Hepatic stellate cell (primary cell): Measurements from ENCODE around the gene MYL11.

Experiments used
- DNase-seq: peaks from one replicate; pipeline ENCODE4 v3.0.0; 2011; ENCODE audit warnings: low spot score

Gene MYL11

DNA sequence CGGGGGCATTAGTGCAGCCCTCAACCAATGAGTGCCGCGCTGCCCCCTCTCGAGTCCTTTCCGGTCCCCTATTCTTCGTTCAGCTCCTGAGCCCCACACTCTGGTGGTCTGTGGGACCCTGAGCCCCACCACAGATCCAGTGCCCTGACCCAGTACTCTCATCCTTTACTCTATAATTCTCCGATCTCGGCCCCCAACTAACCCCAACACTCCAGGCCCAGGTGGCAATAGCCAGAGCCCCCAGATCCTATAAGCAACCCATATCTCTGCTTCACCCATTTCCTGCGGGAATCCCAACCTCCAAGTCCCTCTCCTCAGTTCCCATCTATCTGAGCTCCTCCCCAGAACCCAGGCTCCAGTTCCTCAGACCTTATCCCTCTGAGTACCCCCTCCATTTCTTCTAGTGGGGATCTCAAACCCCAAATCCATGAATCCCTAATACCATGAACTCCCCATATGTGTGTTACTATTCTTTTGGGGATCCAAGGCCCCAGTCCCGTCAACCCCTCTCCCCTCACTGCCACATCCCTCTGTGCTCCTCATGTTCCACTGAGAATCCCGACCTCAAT is 3.3 kb upstream of the MYL11 start:
- DNase-seq: no peak

- no peak for DNase-seq
Measured at GRCh38 chr16:30372038-30372712, 2.4 kb upstream of the MYL11 start.

DNA sequence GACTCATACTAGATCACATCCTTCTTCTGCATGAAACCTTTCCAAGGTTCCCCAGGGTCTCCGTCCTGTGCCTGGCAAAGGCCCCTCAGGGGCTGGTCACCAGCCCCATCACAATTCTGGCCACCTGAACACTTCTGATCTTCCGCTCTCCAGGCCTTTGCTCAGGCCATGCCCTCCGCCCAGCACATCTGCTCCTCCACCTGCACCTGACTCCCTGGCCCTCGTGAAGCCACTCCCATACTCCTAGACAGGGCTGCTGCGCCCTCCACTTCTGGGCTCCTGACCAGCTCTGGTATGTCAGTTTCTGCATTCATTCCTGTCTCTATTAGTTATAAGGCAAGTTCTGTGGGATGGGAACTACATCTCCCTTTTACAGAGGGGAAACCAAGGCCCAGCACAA is 1.9 kb upstream of the MYL11 start:
- no peak for DNase-seq

DNA sequence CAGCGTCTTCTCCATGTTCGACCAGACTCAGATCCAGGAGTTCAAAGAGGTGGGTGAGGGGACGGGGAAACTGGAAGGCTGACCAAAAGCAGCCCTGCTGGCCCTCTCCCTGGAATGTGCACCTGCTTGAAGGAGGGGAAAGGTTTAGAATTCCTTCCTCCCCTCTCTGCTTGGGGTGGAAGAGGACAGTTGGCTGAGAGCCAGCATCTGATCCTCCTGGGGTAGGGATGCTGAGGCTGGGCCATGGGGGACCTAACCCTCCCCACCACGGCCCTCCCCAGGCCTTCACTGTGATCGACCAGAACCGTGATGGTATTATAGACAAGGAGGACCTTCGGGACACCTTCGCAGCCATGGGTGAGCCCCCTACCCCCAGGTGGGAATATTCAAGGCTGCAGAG is 1.3 kb downstream of the MYL11 start:
- DNase-seq: no peak

GRCh38 chr16:30376461-30376902 is 1.9 kb downstream of the MYL11 start:
- no peak for DNase-seq

- peak; percentile 49 for DNase-seq
Measured at GRCh38 chr16:30377050-30377811, 2.6 kb downstream of the MYL11 start.

DNA sequence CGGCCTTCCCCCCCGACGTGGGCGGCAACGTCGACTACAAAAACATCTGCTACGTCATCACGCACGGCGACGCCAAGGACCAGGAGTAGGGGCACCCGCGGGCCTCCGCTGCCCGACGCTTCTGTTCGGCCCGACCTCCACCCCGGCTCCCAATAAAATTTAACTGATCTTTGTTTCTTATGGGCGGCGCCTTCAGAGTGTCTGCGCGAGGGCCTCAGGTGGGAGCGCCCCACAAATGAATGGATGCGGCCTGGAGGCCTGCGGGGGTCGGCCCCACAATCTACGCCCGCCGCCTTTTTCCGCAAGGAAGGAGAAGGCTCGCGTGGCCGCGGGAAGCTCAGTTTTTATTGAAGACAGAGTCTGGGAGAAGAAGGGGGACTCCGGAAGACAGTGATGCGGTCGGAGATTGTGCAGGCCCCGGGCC is 3.2 kb downstream of the MYL11 start:
- DNase-seq: peak; percentile 82

GRCh38 chr16:30378236-30379157 is 3.9 kb downstream of the MYL11 start:
- peak; percentile 98 for DNase-seq

- DNase-seq: no peak
Measured at GRCh38 chr16:30379158-30379783, 4.7 kb downstream of the MYL11 start.

- no peak for DNase-seq
Measured at GRCh38 chr16:30380072-30380802, 5.6 kb downstream of the MYL11 start.

DNA sequence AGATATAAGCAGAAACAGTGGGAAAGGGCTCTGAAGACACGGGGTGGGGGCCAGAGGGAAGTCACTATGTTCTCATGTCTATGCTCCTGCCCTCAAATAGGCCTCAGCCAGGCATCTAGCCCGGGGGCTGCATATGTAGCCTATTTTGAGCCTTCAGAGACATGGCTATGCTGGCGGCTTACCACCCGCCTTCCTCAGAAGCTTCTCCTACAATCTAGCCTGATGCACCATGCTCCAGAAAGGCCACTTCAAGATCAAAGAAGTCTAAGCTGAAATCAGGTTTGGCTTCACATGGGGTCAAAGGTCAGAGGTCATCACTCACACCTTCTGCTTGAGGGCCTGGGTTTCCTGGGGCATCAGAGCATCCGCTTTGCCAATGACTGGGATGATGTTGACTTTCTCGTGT is 6.2 kb downstream of the MYL11 start:
- DNase-seq: no peak

GRCh38 chr16:30381291-30382041 is 6.9 kb downstream of the MYL11 start:
- DNase-seq: no peak

DNA sequence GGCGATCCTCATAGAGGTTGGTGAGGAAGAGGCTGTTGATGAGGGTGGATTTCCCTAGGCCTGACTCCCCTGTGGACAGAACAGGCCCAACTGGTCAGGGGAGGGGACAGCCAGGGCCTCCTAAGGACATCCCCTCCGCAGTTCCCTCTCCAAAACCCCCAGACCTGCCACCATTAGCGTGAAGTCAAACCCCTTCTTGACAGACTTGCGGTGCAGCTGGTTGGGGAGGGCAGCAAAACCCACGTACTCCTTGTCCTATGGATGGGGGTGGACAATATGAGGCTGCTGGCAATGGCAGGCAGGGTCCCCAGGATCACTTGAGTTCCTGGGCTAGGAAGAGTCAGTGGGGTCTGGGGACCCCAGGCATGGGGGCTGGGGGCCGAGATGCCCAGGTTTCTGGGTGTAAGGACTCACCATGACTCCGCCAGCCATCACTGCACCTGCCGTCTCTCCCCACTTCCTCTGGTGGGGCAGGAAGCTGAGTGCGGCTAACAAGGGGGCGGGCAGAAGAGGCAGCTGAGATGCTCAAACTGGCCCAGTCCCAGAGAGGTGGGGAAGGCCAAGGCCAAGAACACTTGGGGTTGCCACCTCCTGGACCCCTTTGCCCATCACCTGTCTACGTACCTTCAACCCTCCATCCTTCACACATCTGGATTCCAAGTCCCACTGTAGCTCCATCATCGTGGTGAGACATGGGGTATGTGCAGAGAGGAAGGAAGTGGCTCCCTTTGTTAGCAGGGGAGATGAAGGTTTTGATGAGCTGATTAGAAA is 7.7 kb downstream of the MYL11 start, which contains the start of gene SEPTIN1:
TSS of gene SEPTIN1 (minus strand) at position 451 of the 771 bp plus-strand sequence. CDS start at position 432, 19 bp downstream.
- no peak for DNase-seq

GRCh38 chr16:30383521-30383920 is 8.9 kb downstream of the MYL11 start:
- DNase-seq: no peak

DNA sequence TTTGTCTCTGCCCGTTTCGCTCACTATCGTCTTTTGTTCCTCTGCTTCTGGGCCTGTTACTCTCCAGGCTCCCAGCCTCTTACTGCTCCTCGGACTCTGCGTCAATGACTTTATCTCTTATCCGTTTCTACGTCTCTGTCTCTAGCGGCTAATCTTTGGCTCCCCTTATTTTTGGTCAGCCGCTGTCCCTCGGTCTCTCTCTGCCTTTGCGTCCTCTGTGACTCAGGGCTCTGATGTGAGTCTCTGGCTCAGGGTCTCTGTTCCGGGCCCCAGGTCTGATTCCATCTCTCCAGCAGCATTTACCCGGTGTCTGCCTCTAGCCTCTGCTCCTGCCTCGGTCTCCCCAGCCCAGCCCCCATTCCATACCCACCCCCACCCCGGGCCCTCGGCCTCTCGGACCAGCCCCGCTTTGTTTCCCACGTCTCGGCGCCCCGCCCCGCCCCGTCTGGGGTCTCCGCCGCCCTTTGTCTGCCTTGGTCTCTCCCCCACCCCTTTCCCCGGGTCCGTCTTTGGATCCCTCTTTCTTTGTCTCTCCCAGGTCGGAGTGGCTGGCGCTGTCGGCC is 20.1 kb downstream of the MYL11 start:
- peak; percentile 45 for DNase-seq

DNA sequence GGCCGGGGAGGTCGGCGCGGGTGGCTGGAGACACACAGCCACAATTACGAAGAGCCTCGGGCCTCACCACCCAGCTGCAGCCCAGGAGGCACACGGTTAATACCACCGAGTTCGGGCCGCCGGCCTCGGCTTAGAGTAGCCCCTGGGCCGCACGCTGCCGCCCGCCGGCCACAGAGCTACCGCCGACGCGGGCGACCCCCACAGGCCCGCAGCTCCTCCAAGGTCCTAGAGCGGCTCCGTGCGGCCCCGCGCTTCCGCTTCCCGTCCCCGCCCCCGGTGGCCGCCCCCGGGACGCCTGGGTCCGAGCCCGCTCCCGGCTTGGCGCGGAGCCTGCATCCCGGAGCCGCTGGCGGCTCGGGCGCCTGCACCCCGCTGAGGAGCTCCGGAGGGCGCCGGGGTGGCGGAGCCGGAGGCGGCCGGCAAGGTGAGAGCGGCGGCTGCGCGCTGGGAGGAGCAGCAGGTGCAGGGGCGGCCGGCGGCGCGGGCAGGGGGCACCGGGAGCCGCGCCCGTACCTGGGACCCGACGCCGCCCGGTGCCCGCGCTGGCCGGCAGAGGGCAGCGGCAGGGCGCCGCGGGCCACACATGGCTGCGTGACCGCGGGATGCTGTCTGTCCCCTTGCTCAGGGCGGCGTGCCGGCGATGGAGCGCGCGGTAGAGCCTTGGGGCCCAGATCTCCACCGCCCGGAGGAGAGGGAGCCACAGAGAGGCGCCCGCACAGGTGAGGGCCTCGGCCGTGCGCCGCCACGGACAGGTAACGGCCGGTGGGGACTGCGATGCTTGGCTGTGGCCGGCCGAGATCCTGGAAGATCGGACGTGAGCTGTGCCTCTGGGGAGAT is 20.8 kb downstream of the MYL11 start, which contains the start of gene ZNF48:
TSS of gene ZNF48 (plus strand) at position 266 of the 837 bp plus-strand sequence. CDS start at position 641, 375 bp downstream.
- DNase-seq: peak; percentile 87

GRCh38 chr16:30395992-30396585 is 21.5 kb downstream of the MYL11 start:
- no peak for DNase-seq
